Stomach (tissue), 4 donors: ENCODE measurements around the gene OR51M1.

Source experiments
- EP300 ChIP-seq: sonication (generic); formaldehyde crosslinking; IDR thresholded peaks from one replicate; pipeline ENCODE4 v1.6.1; 2017; ENCODE audit warnings: antibody characterized with exemption
- POLR2A ChIP-seq, 4 donors: fragments of 450-650 bp; IDR thresholded peaks; one replicate each; pipeline ENCODE4 v1.6.1; 2016; ENCODE audit warnings: antibody characterized with exemption in 4 of 4, control low read depth in 2 of 4, mild to moderate bottlenecking in 1 of 4, moderate library complexity in 1 of 4
- POLR2AphosphoS5 ChIP-seq, 3 donors: sonication (generic); formaldehyde crosslinking; IDR thresholded peaks; one replicate each; pipeline ENCODE4 v1.6.1; 2016; ENCODE audit warnings: antibody characterized with exemption in 3 of 3
- TF ChIP-seq, protein P1 (sequence below), 7 experiments: fragments of 450-650 bp in 4 of 7; fragments of 200-600 bp in 3 of 7; sonication (generic) in 3 of 7; IDR thresholded peaks; one replicate each; pipeline ENCODE4 v1.5.1; 2016 to 2019; ENCODE audit warnings: antibody characterized with exemption in 7 of 7, control low read depth in 2 of 7, mild to moderate bottlenecking in 1 of 7

GRCh38 chr11:5380740-5381342 lies 2.8 kb upstream of the OR51M1 start:
- TF ChIP-seq, protein P1, sequence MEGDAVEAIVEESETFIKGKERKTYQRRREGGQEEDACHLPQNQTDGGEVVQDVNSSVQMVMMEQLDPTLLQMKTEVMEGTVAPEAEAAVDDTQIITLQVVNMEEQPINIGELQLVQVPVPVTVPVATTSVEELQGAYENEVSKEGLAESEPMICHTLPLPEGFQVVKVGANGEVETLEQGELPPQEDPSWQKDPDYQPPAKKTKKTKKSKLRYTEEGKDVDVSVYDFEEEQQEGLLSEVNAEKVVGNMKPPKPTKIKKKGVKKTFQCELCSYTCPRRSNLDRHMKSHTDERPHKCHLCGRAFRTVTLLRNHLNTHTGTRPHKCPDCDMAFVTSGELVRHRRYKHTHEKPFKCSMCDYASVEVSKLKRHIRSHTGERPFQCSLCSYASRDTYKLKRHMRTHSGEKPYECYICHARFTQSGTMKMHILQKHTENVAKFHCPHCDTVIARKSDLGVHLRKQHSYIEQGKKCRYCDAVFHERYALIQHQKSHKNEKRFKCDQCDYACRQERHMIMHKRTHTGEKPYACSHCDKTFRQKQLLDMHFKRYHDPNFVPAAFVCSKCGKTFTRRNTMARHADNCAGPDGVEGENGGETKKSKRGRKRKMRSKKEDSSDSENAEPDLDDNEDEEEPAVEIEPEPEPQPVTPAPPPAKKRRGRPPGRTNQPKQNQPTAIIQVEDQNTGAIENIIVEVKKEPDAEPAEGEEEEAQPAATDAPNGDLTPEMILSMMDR (IDR thresholded peaks at IDR 0.05), result peak in 5 of 7 experiments; percentile 6 to 57 (median 50)
- TF ChIP-seq POLR2A (IDR thresholded peaks at IDR 0.05), result no peak
- no peak for TF ChIP-seq POLR2AphosphoS5 (IDR thresholded peaks at IDR 0.05)
- no peak for TF ChIP-seq EP300
